ENCODE results near the gene ABCB8. TPM values are rescaled to one million over a fixed set of nuclear protein-coding genes. Genes with fewer than 3 reads are reported as not detected.

Gene ABCB8
- 17.8 and 20.8 TPM in 2 replicates for total RNA-seq

GRCh38 chr7:151028131-151028947, at the start of gene ABCB8:
ABCB8 (plus strand) TSS chr7:151028450; CDS start chr7:151028516, 66 bp downstream.

GRCh38 chr7:150990416-150991186, 37.6 kb upstream of the ABCB8 start, which contains the start of gene NOS3:
NOS3 (plus strand) TSS chr7:150991017; CDS start chr7:150993804, 2,787 bp downstream.

GRCh38 chr7:151024435-151025056, 3.7 kb upstream of the ABCB8 start, which contains the start of gene ATG9B:
ATG9B (minus strand) TSS chr7:151024494; CDS start chr7:151024423, 71 bp downstream.

GRCh38 chr7:151047976-151048815, 19.9 kb downstream of the ABCB8 start, which contains the start of gene ASIC3:
ASIC3 (plus strand) TSS chr7:151048531; CDS start chr7:151048886, 355 bp downstream.

GRCh38 chr7:151057506-151057988, 29.3 kb downstream of the ABCB8 start, which contains the start of gene CDK5:
CDK5 (minus strand) TSS chr7:151057897; CDS start chr7:151057848, 49 bp downstream.

GRCh38 chr7:151059367-151060112, 31.3 kb downstream of the ABCB8 start, which contains the start of gene SLC4A2:
SLC4A2 (plus strand) TSS chr7:151059589; CDS start chr7:151061988, 2,399 bp downstream.

GRCh38 chr7:151080522-151081169, 52.4 kb downstream of the ABCB8 start, which contains the start of gene FASTK:
FASTK (minus strand) TSS chr7:151080809; CDS start chr7:151080766, 43 bp downstream.

GRCh38 chr7:151083071-151083823, 55.0 kb downstream of the ABCB8 start, which contains the start of gene TMUB1:
TMUB1 (minus strand) TSS chr7:151083493; CDS start chr7:151082563, 930 bp downstream.

GRCh38 chr7:151085691-151086620, 57.7 kb downstream of the ABCB8 start, which contains the start of gene AGAP3:
AGAP3 (plus strand) TSS chr7:151086475; CDS start chr7:151086742, 267 bp downstream.

Other genes with a start within 250 kb of the ABCB8 start
- 0.09 TPM in 1 of 2 replicates, not detected in the other for gene TMEM176B, start 228.1 kb upstream of the ABCB8 start, total RNA-seq
- gene TMEM176A, start 227.7 kb upstream of the ABCB8 start, total RNA-seq = not detected in 2 replicates
- gene AOC1, start 175.9 kb upstream of the ABCB8 start, total RNA-seq = not detected in 2 replicates
- gene KCNH2, start 50.1 kb upstream of the ABCB8 start, total RNA-seq = under 0.01 and 0.17 TPM in 2 replicates
- 0.17 and 0.32 TPM in 2 replicates for gene NOS3, start 37.4 kb upstream of the ABCB8 start, total RNA-seq
- under 0.01 TPM in 2 replicates for gene ATG9B, start 4.0 kb upstream of the ABCB8 start, total RNA-seq
- 0.09 TPM in 1 of 2 replicates, not detected in the other for gene ASIC3, start 20.1 kb downstream of the ABCB8 start, total RNA-seq
- 29.6 TPM in 2 replicates for gene CDK5, start 29.4 kb downstream of the ABCB8 start, total RNA-seq
- 53.1 and 64.0 TPM in 2 replicates for gene SLC4A2, start 31.1 kb downstream of the ABCB8 start, total RNA-seq
- gene FASTK, start 52.4 kb downstream of the ABCB8 start, total RNA-seq = 55.0 and 57.5 TPM in 2 replicates
- 11.6 and 15.6 TPM in 2 replicates for gene TMUB1, start 55.0 kb downstream of the ABCB8 start, total RNA-seq
- gene AGAP3, start 58.0 kb downstream of the ABCB8 start, total RNA-seq = 34.2 and 40.8 TPM in 2 replicates
- gene GBX1, start 139.2 kb downstream of the ABCB8 start, total RNA-seq = not detected in 2 replicates
- not detected in 2 replicates for gene ASB10, start 158.8 kb downstream of the ABCB8 start, total RNA-seq
- gene H2BK1, start 182.0 kb downstream of the ABCB8 start, total RNA-seq = not detected in 2 replicates
- gene ABCF2, start 198.8 kb downstream of the ABCB8 start, total RNA-seq = 31.0 and 42.7 TPM in 2 replicates
- 37.0 and 49.8 TPM in 2 replicates for gene CHPF2, start 204.0 kb downstream of the ABCB8 start, total RNA-seq
- gene SMARCD3, start 220.2 kb downstream of the ABCB8 start, total RNA-seq = 31.8 and 33.4 TPM in 2 replicates